ENCODE data around the gene ANGPTL4.
A peak's percentile ranks its signal among the peaks of the same experiment; 100 is the strongest.
"Not testable (repeated sequence)": the region's sequence is repeated elsewhere in the genome, so short reads cannot be mapped to it uniquely, and the experiment has no call there.

Gene ANGPTL4

GRCh38 chr19:8363803-8364771 lies at the start of gene ANGPTL4:
TSS of gene ANGPTL4 (plus strand) at chr19:8364155. CDS start at chr19:8364322, 167 bp downstream.
- DNase-seq (ENCODE audit: low read depth), result peak; percentile 60

- not testable (repeated sequence) for DNase-seq (ENCODE audit: low read depth)
These were observed 48.8 kb upstream of the ANGPTL4 start for GRCh38 chr19:8314981-8315640.

DNA sequence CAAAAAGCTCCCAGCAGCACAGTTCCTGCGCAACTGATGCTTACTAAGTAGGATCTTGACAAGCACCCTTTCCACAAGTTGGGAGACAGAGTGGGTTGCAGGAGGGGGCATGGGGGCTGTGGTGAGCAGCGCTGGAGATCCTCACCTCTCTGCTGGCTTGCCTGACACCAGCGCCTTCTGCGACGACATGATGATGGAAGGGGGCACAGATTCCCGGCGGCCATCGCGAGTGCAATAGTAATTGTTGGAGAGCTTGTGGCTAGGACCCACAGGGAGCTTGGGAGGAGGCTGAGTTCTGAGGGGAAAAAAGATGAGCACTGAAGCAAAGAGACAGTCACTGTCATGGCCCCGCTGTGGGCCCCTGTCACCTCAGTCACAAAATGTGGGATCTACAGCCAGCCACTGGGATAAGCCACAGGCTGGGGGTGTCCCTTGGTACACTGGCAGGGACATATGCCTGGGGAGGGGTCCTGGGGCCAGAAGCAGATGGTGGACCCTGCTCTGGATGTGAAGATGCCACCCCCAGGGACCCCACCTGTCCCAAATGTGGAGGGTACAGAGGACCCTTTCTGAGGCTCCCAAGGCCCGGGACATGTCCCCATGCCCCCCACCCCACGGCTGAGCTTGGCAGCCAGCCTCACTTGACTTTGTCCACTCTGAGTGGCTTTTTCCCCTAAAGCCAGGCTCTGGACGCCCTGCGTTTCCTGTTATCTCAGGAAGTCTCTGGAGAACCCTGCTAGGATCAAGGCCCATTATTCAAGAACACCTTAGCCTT lies 47.4 kb upstream of the ANGPTL4 start:
- no peak for DNase-seq (ENCODE audit: low read depth)

DNA sequence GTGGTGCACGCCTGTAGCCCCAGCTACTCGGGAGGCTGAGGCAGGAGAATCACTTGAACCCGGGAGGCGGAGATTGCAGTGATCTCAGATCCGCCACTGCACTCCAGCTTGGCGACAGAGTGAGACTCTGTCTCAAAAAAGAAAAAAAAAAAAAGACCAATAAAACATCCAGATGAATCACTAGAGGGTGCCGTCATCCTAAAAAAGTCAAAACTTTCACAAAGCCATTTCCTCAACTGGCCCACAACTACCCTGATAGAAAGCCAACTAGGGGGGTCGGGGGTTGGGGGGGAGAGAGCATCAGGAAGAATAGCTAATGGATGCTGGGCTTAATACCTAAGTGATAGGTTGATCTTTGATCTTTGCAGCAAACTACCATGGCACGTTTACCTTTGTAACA lies 45.1 kb upstream of the ANGPTL4 start:
- DNase-seq (ENCODE audit: low read depth), result not testable (repeated sequence)

DNA sequence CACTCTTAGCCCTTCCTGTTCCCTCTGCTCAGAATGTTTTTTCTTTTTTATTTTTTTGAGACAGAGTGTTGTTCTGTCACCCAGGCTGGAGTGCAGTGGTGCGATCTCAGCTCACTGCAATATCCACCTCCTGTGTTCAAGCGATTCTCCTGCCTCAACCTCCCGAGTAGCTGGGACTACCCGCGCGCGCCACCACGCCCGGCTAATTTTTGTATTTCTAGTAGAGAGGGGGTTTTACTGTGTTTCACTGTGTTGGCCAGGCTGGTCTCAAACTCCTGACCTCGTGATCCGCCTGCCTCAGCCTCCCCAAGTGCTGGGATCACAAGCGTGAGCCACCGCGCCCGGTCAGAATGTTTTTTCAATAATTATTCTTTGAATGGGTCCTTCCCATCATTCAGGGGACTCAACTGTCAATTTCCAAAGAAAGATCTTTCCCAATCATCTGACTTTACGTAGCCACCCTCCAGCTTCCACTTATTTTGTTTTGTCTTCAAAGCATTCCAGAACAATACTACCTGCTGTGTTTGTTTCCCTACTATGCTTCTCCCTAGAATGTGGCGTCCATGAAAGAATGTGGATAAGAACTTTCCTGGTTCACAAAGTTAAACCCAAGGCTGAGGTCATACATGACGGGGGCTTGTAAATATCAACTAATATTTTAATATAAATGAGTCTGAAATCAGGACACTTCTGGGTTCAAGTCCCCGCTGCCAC lies 44.0 kb upstream of the ANGPTL4 start:
- DNase-seq (ENCODE audit: low read depth), result no peak

DNA sequence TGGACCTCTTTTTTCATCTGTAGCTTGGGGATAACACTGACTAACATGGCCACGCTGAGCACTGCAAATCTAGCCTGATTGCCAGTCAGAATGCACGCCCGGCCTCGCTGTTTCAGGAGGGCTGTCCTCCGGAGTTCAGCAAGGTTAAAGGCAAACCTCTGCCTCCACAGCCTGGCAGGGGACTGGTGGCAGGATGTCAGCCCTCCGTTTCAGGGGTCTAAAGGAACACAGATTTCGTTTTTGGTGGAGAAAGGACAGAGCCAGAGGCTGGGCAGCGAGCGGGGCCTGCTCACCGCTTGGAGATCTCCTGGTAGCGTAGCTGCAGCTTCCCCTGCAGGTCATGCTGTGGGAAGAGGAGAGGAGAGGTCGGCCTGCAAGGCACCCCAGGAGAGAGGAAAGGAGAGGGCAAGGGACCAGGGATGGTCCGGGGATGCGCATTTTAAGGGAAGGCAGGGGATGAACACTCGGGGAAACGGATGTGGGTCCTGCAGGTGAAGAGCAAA lies 43.3 kb upstream of the ANGPTL4 start:
- no peak for DNase-seq (ENCODE audit: low read depth)

- DNase-seq (ENCODE audit: low read depth), result peak; percentile 96
These were observed 42.6 kb upstream of the ANGPTL4 start, which contains the start of the genes NDUFA7 and RPS28 for GRCh38 chr19:8321067-8321985. TSS of gene NDUFA7 (minus strand) at chr19:8321375. CDS start at chr19:8321358, 17 bp downstream. TSS of gene RPS28 (plus strand) at chr19:8321496. CDS start at chr19:8321531, 35 bp downstream.

- no peak for DNase-seq (ENCODE audit: low read depth)
These were observed 41.8 kb upstream of the ANGPTL4 start for GRCh38 chr19:8321986-8322637.

DNA sequence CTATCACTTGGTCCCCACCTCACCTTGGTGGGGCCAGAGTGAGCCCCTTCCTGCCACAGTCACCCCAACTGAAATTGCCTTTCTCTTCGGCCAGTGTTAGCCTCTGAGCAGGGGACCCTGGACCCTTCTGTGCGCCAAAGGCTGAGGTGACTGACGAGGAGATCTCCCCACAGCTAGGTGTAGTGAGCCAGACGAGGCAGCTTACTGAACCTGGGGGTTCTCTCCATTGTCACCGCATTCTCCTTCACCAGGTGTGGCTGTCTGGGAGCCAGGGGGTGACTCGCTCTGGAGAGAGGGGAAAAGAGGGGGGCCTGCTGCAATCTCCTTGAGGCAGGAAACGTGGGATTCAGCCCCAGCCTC lies 41.3 kb upstream of the ANGPTL4 start:
- DNase-seq (ENCODE audit: low read depth), result no peak

DNA sequence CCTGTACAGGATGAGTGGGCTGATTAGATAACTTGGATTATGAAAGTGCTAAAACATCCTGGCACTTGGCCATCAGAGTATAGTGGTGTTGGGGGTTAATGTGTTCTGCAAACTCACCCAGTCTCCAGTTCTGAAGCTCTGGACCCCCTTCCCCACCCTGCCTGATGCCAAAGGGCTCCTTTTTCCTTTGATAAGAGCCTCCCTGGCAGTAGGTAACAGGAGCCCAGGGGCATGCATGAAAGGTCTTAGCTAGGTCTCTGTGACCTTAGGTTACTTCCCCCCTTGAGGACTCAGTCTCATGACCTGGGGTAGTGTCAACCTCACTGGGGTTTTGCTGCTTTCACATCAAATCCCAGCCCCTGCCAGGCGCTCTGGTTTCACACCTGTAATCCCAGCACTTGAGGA lies 40.2 kb upstream of the ANGPTL4 start:
- DNase-seq (ENCODE audit: low read depth), result no peak

GRCh38 chr19:8324186-8325050 lies 39.5 kb upstream of the ANGPTL4 start:
- DNase-seq (ENCODE audit: low read depth), result no peak

DNA sequence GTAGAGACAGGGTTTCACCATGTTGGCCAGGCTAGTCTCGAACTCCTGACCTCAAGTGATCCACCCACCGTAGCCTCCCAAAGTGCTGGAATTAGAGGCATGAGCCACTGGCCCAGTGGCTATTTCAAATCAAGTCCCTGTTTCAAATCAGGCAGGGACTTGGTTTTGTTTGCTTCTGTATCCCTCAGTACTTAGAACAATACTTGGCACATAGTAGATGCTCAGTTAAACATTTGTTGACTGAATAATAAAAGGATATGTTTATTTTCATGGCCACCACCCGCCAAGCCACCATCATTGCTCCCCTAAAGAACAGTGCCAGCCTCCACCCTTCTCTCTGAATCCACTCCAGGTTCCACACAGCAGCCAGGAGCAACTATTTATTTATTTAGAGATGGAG lies 38.5 kb upstream of the ANGPTL4 start:
- no peak for DNase-seq (ENCODE audit: low read depth)

DNA sequence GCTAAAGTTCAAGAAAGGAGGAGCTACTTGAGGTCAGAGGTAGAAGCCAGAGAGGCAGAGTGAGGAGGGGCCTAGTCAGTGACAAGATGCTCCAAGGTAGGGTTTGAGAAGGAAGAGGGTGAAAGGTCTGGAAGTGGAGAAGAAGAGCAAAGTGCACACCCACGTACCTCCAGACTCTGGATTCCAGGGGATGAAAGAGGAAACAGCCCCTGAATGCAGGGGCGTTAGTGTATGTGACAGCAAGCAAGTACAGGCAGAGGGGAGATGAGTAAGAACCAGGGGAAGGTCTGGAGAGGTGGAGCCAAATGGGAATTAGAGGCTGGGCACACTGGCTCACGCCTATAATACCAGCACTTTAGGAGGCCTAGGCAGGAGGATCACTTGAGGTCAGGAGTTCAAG lies 34.0 kb upstream of the ANGPTL4 start:
- no peak for DNase-seq (ENCODE audit: low read depth)

- no peak for DNase-seq (ENCODE audit: low read depth)
These were observed 32.6 kb upstream of the ANGPTL4 start for GRCh38 chr19:8331263-8331845.

GRCh38 chr19:8332976-8333766 lies 30.8 kb upstream of the ANGPTL4 start:
- DNase-seq (ENCODE audit: low read depth), result no peak

DNA sequence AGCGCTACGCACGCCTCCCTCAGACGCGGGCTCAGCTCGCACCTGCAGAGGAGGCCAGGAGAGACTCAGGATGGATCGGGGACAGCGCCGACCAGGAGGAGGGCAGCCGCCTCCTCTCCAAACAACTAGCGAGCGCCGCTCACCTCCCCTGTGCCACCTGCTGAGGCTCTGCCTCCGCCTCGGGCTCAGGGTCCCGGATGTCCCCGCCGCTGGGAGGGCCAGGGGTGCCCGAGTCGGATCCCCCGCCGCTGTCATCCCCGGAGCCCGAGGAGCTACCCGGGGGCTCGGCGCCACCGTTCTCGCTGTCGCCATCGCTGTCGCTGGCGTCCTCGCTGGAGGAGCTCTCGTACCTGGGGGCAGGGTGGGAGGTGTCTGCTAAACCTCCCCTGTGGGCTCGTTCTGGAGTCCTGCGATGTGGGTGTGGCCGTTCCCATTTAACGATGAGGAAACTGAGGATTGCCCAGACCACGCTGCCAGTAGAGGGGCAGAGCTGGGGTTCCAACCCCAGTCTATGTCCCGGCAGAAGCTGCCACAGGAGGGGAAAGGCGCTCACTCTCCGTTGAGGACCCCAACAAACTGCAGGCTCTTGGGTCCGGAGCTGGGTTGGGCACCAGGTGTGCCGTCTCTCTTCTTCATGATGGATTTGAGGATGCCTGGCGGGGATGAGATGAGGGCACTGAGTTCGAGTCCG lies 30.0 kb upstream of the ANGPTL4 start:
- no peak for DNase-seq (ENCODE audit: low read depth)

Data from stimulated activated CD4-positive, alpha-beta T cell treated with anti-CD3 and anti-CD28 coated beads, Interleukin-2, amount 100 ng/mL, for 4 hours (primary cell).